Measurements from ENCODE around the gene ECE1.

DNA sequence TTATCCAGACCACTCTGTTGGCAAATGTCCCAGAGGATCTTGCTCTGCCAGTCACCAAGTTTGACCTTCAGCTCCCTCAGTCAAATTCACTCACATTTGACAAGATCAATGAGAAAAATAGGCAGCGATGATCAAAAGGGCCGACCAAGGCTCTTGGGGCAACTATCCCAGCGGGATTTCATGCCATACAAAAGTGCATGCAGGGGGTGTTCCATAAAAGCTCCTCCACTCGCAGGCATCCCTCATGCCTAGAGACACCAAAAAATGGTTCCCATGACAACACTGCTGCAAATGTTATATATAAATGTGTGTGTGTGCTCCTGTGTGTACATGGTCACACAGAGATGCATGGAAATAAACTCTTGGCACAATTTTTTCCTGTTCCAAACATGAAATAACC lies 97.4 kb downstream of the ECE1 start:
- TF ChIP-seq POLR2AphosphoS5 (IDR thresholded peaks at IDR 0.05; ENCODE audit: control insufficient read depth, insufficient read depth, low read depth, low read length) = no peak
- TF ChIP-seq PCBP1 (IDR thresholded peaks at IDR 0.05; ENCODE audit: low read depth, low read length, poor library complexity, severe bottlenecking) = no peak
- no peak for TF ChIP-seq MYNN (IDR thresholded peaks at IDR 0.05)
- no peak for TF ChIP-seq MYNN (CRISPR knock-in tag; IDR thresholded peaks at IDR 0.05)
- TF ChIP-seq ZNF143 (CRISPR knock-in tag; IDR thresholded peaks at IDR 0.05) = no peak
- TF ChIP-seq SMC3 (conservative IDR thresholded peaks at IDR 0.05; ENCODE audit: insufficient read depth, low read depth, low read length) = no peak
- TF ChIP-seq POLR3G (IDR thresholded peaks at IDR 0.05; ENCODE audit: extremely low read depth, insufficient read length, insufficient replicate concordance) = no peak
- no peak for TF ChIP-seq NELFE (IDR thresholded peaks at IDR 0.05; ENCODE audit: insufficient read depth, insufficient read length)
- no peak for TF ChIP-seq TAF1 (IDR thresholded peaks at IDR 0.05; ENCODE audit: control insufficient read depth, extremely low read depth, insufficient read depth, low read length, severe bottlenecking)
- no peak for TF ChIP-seq POLR2B (IDR thresholded peaks at IDR 0.05; ENCODE audit: low read depth, partially characterized antibody)
- TF ChIP-seq U2AF2 (optimal IDR thresholded peaks at IDR 0.05; ENCODE audit: low read depth, low read length) = no peak
- no peak for TF ChIP-seq HDGF (IDR thresholded peaks at IDR 0.05)
